ENCODE measurements around the gene ADCY1.

The ADCY1 gene

DNA sequence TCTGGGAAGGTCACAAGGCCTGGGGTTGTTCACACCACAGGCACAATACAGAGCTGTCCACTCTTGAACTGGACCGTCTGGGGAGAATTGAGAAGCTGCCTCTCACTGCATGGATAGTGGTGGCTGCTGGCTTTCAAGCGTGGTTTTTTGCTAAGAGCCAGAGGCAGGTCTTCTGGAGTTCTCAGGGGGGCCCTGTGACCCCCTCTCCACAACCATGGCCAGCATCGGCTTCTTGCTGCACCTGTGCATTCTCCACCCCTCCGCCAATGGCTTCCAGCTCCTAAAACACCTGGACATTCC, 140.3 kb downstream of the ADCY1 start:
- Histone ChIP-seq H3K27ac (ENCODE audit: insufficient read depth in 1 of 2, low read depth in 1 of 2, low read length in 2 of 2, poor library complexity in 1 of 2, severe bottlenecking in 2 of 2) (no peak overlapping the region), H3K4me3 (ENCODE audit: control insufficient read depth in 1 of 7, extremely low read depth in 1 of 7, insufficient read depth in 4 of 7, low read depth in 2 of 7, low read length in 6 of 7) (no peak overlapping the region), H3K36me3 (ENCODE audit: control insufficient read depth in 4 of 4, insufficient read depth in 4 of 4, low read length in 3 of 4) (no peaks in the 10 kb centered on the region), H3K4me1 (ENCODE audit: control extremely low read depth in 1 of 4, control insufficient read depth in 4 of 4, insufficient read depth in 4 of 4, low read length in 3 of 4) (peaks cover 0 to 15% (median 10%) of the 10 kb centered on the region in 4 experiments), H3K9me3 (ENCODE audit: control extremely low read depth in 1 of 5, control insufficient read depth in 4 of 5, insufficient read depth in 2 of 5, low read depth in 1 of 5, low read length in 4 of 5) (no peaks in the 10 kb centered on the region), H3K27me3 (replicated peaks in 2 of 5; ENCODE audit: control insufficient read depth in 4 of 5, insufficient read depth in 5 of 5, low read length in 4 of 5) (no peaks in the 10 kb centered on the region)
- ChIA-PET POLR2A (no interaction called here), CTCF (no interaction called here)
- 70% methylated on average over 4 of the region's 4 CpGs for WGBS (ENCODE audit: insufficient coverage)
- no peak for DNase-seq

GRCh38 chr7:45715471-45716352, 141.5 kb downstream of the ADCY1 start:
- no peak for DNase-seq
- no peaks in the 10 kb centered on the region for H3K36me3 ChIP-seq (ENCODE audit: control insufficient read depth in 4 of 4, insufficient read depth in 4 of 4, low read length in 3 of 4)
- no peak overlapping the region for H3K4me3 ChIP-seq (ENCODE audit: control insufficient read depth in 1 of 7, extremely low read depth in 1 of 7, insufficient read depth in 4 of 7, low read depth in 2 of 7, low read length in 6 of 7)
- CTCF ChIA-PET = interaction anchor here (0.7 kb wide), 1 partner anchor 8 kb away, joined by 4 read pairs; no protein-coding TSS in a partner anchor
- 95% methylated on average over 10 of the region's 15 CpGs for WGBS (ENCODE audit: insufficient coverage)
- H3K27ac ChIP-seq (ENCODE audit: insufficient read depth in 1 of 2, low read depth in 1 of 2, low read length in 2 of 2, poor library complexity in 1 of 2, severe bottlenecking in 2 of 2) = no peak overlapping the region
- peaks cover 0 to 15% (median 10%) of the 10 kb centered on the region in 4 experiments for H3K4me1 ChIP-seq (ENCODE audit: control extremely low read depth in 1 of 4, control insufficient read depth in 4 of 4, insufficient read depth in 4 of 4, low read length in 3 of 4)
- no peaks in the 10 kb centered on the region for H3K27me3 ChIP-seq (replicated peaks in 2 of 5; ENCODE audit: control insufficient read depth in 4 of 5, insufficient read depth in 5 of 5, low read length in 4 of 5)
- H3K9me3 ChIP-seq (ENCODE audit: control extremely low read depth in 1 of 5, control insufficient read depth in 4 of 5, insufficient read depth in 2 of 5, low read depth in 1 of 5, low read length in 4 of 5) = no peaks in the 10 kb centered on the region
- POLR2A ChIA-PET = no interaction called here

DNA sequence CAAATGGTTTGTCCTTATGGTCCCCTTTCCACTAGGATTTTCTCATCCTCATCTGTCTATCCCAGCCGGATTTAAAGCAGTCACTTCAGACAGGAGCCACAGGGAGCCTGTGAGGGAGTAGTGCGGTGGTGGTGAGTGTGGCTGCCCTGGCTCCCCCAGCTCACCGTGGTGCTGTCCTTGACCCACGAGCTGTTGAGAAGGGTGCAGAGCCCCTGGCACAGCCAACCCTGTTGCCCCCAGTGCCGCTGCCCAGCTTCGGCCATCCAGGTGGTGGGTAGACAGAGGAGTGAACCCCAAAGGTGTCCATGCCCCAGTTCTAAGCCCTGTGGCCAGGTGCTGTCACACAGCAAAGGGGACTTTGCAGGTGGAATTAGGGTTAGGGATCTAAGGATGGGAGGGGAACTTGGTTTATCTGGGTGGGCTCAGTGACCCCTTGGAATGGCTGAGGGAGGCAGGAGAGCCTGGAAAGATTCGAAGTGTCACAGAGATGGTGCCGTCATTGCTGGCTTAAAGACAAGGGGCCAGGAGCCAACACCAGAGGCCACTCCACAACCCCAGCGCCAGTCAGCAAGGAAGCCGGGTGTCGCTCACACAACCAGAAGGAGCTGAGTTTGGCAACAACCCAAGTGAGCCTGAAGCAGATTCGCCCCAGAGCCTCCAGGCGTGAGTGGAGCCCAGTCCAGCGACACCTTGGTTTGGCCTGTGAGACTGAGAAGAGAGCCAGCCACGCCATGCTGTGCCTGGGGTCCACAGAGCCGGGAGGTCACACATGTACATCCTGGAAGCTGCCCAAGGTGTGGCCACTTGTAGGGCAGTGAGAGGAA, 142.4 kb downstream of the ADCY1 start:
- ChIA-PET CTCF (interaction anchor here (0.7 kb wide), 1 partner anchor 9 kb away, joined by 4 read pairs; no protein-coding TSS in a partner anchor), POLR2A (no interaction called here)
- Histone ChIP-seq H3K27me3 (replicated peaks in 2 of 5; ENCODE audit: control insufficient read depth in 4 of 5, insufficient read depth in 5 of 5, low read length in 4 of 5) (no peaks in the 10 kb centered on the region), H3K9me3 (ENCODE audit: control extremely low read depth in 1 of 5, control insufficient read depth in 4 of 5, insufficient read depth in 2 of 5, low read depth in 1 of 5, low read length in 4 of 5) (no peaks in the 10 kb centered on the region), H3K27ac (ENCODE audit: insufficient read depth in 1 of 2, low read depth in 1 of 2, low read length in 2 of 2, poor library complexity in 1 of 2, severe bottlenecking in 2 of 2) (no peak overlapping the region), H3K4me3 (ENCODE audit: control insufficient read depth in 1 of 7, extremely low read depth in 1 of 7, insufficient read depth in 4 of 7, low read depth in 2 of 7, low read length in 6 of 7) (no peak overlapping the region), H3K4me1 (ENCODE audit: control extremely low read depth in 1 of 4, control insufficient read depth in 4 of 4, insufficient read depth in 4 of 4, low read length in 3 of 4) (peaks cover 0 to 15% (median 10%) of the 10 kb centered on the region in 4 experiments), H3K36me3 (ENCODE audit: control insufficient read depth in 4 of 4, insufficient read depth in 4 of 4, low read length in 3 of 4) (no peaks in the 10 kb centered on the region)
- no peak for DNase-seq
- 91% methylated on average over 16 of the region's 16 CpGs for WGBS (ENCODE audit: insufficient coverage)

DNA sequence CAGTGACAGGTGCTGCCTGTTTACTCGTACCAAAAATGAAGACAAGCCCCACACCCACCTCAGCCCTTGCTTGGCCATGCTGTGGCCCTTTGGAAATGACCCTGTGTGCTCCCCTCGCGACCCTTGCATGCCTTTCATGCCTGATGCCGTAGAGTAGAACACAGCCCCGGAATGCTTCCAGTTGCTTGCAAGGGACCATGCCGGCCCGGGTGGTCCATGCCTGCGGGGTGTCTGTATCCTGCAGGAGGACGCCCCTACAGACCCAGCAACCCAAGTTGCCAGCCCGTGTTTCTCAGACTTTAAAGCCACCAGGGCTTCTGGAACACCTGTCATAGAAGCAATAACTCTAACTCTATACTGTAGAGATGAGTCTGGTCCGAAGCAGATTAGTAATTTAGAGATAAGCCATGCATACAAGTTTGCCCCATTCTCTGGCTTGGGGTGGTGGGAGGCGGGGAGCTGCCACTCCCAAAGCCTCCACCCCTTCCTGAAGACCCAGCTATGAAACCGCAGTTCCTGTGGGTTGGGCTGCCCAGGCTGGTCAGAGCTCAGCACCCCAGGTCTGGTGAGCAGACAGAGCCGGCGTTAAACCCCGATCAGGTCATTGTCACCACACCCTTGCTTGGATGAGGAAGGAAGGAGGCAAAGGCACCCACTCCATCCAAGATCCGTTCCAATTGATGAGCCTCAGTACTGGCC, 143.5 kb downstream of the ADCY1 start:
- Histone ChIP-seq H3K9me3 (ENCODE audit: control extremely low read depth in 1 of 5, control insufficient read depth in 4 of 5, insufficient read depth in 2 of 5, low read depth in 1 of 5, low read length in 4 of 5) (no peaks in the 10 kb centered on the region), H3K27ac (ENCODE audit: insufficient read depth in 1 of 2, low read depth in 1 of 2, low read length in 2 of 2, poor library complexity in 1 of 2, severe bottlenecking in 2 of 2) (no peak overlapping the region), H3K4me1 (ENCODE audit: control extremely low read depth in 1 of 4, control insufficient read depth in 4 of 4, insufficient read depth in 4 of 4, low read length in 3 of 4) (peaks cover 0 to 15% (median 10%) of the 10 kb centered on the region in 4 experiments), H3K4me3 (ENCODE audit: control insufficient read depth in 1 of 7, extremely low read depth in 1 of 7, insufficient read depth in 4 of 7, low read depth in 2 of 7, low read length in 6 of 7) (no peak overlapping the region), H3K27me3 (replicated peaks in 2 of 5; ENCODE audit: control insufficient read depth in 4 of 5, insufficient read depth in 5 of 5, low read length in 4 of 5) (no peaks in the 10 kb centered on the region), H3K36me3 (ENCODE audit: control insufficient read depth in 4 of 4, insufficient read depth in 4 of 4, low read length in 3 of 4) (peaks cover 0 to 4% (median 0%) of the 10 kb centered on the region in 4 experiments)
- DNase-seq = peak in 2 of 3 donors; percentile 29 to 59
- POLR2A ChIA-PET = no interaction called here
- WGBS (ENCODE audit: insufficient coverage) = 87% methylated on average over 16 of the region's 17 CpGs
- CTCF ChIA-PET = no interaction called here

DNA sequence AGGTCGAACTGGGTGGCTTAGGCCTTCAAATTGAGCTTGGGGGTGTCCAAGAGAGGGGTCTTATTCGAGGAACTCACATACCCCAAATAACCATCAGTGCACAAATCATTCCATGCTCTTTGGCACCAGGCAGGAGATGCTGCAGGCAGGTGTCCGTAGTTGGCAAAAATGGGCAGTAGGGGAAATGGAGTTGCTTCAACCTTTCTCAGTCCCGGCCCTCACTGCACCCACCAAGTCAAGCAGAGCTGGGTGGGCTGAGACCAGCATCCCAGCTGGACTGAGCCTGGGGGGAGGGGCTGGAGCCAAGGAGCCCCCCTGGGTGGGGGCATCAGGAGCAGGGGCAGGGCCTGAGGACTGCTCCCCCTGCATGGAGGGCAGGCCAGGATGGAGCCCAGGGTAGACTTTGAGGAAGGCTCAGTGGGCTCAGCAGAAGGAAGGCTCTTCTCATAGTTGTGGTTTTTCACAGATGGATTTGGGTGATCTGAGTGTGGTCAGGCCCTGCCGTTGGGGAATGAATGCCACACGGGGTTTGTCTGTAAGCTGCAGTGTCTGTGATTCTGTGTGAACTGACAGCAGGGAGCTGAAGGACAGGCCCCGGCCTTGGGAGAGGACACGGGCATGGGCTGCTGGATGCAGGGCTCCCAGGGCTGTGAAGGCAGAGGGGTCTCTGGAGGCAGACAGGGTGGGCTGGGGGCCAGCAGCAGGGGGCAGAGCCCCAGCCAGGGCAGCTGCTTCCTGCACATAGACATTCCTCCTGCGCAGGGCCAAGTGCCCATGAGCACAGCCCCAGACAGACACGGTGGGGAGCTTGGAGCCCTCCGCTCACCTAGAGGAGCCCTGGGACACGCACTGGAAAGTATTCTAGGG, 144.5 kb downstream of the ADCY1 start:
- H3K27me3 ChIP-seq (replicated peaks in 2 of 5; ENCODE audit: control insufficient read depth in 4 of 5, insufficient read depth in 5 of 5, low read length in 4 of 5) = no peaks in the 10 kb centered on the region
- CTCF ChIA-PET = no interaction called here
- H3K4me3 ChIP-seq (ENCODE audit: control insufficient read depth in 1 of 7, extremely low read depth in 1 of 7, insufficient read depth in 4 of 7, low read depth in 2 of 7, low read length in 6 of 7) = peak overlapping the region in 1 of 7 experiments; percentile 11
- POLR2A ChIA-PET = no interaction called here
- WGBS (ENCODE audit: insufficient coverage) = 42% methylated on average over 8 of the region's 12 CpGs
- peaks cover 0 to 12% (median 0%) of the 10 kb centered on the region in 4 experiments for H3K36me3 ChIP-seq (ENCODE audit: control insufficient read depth in 4 of 4, insufficient read depth in 4 of 4, low read length in 3 of 4)
- DNase-seq = peak; percentile 31 to 88 (median 77)
- H3K27ac ChIP-seq (ENCODE audit: insufficient read depth in 1 of 2, low read depth in 1 of 2, low read length in 2 of 2, poor library complexity in 1 of 2, severe bottlenecking in 2 of 2) = no peak overlapping the region
- peaks cover 0 to 15% (median 10%) of the 10 kb centered on the region in 4 experiments for H3K4me1 ChIP-seq (ENCODE audit: control extremely low read depth in 1 of 4, control insufficient read depth in 4 of 4, insufficient read depth in 4 of 4, low read length in 3 of 4)
- no peaks in the 10 kb centered on the region for H3K9me3 ChIP-seq (ENCODE audit: control extremely low read depth in 1 of 5, control insufficient read depth in 4 of 5, insufficient read depth in 2 of 5, low read depth in 1 of 5, low read length in 4 of 5)

- peaks cover 0 to 15% (median 10%) of the 10 kb centered on the region in 4 experiments for H3K4me1 ChIP-seq (ENCODE audit: control extremely low read depth in 1 of 4, control insufficient read depth in 4 of 4, insufficient read depth in 4 of 4, low read length in 3 of 4)
These were observed 146.8 kb downstream of the ADCY1 start for GRCh38 chr7:45720989-45721388.

More at GRCh38 chr7:45720989-45721388, 146.8 kb downstream of the ADCY1 start:
- H3K36me3 ChIP-seq (ENCODE audit: control insufficient read depth in 4 of 4, insufficient read depth in 4 of 4, low read length in 3 of 4) = peaks cover 0 to 25% (median 8%) of the 10 kb centered on the region in 4 experiments
- 92% methylated on average over 3 of the region's 3 CpGs for WGBS (ENCODE audit: insufficient coverage)
- POLR2A ChIA-PET = no interaction called here
- CTCF ChIA-PET = no interaction called here
- no peak overlapping the region for H3K4me3 ChIP-seq (ENCODE audit: control insufficient read depth in 1 of 7, extremely low read depth in 1 of 7, insufficient read depth in 4 of 7, low read depth in 2 of 7, low read length in 6 of 7)
- H3K9me3 ChIP-seq (ENCODE audit: control extremely low read depth in 1 of 5, control insufficient read depth in 4 of 5, insufficient read depth in 2 of 5, low read depth in 1 of 5, low read length in 4 of 5) = no peaks in the 10 kb centered on the region
- no peak for DNase-seq
- H3K27me3 ChIP-seq (replicated peaks in 2 of 5; ENCODE audit: control insufficient read depth in 4 of 5, insufficient read depth in 5 of 5, low read length in 4 of 5) = no peaks in the 10 kb centered on the region
- H3K27ac ChIP-seq (ENCODE audit: insufficient read depth in 1 of 2, low read depth in 1 of 2, low read length in 2 of 2, poor library complexity in 1 of 2, severe bottlenecking in 2 of 2) = no peak overlapping the region
